SK-N-SH treated with all-trans-retinoic acid at 6 μM for 48 hours (cell line): ENCODE results near the gene ATL3.

ENCODE experiments used
- PPARA ChIP-seq: fragments of 250-450 bp; sonication (Bioruptor Pico); IDR thresholded peaks from 2 replicates; pipeline ENCODE4 v1.5.0; 2020; ENCODE audit warnings: mild to moderate bottlenecking, borderline replicate concordance
- ZFP3 ChIP-seq: fragments of 250-450 bp; sonication (Bioruptor Pico); IDR thresholded peaks from 2 replicates; pipeline ENCODE4 v1.5.0; 2020; ENCODE audit warnings: mild to moderate bottlenecking, moderate library complexity
- TF ChIP-seq, protein P1 (sequence below): fragments of 250-450 bp; sonication (Bioruptor Pico); IDR thresholded peaks from 2 replicates; pipeline ENCODE4 v1.8.0; 2020; ENCODE audit warnings: mild to moderate bottlenecking, moderate library complexity, borderline replicate concordance

DNA sequence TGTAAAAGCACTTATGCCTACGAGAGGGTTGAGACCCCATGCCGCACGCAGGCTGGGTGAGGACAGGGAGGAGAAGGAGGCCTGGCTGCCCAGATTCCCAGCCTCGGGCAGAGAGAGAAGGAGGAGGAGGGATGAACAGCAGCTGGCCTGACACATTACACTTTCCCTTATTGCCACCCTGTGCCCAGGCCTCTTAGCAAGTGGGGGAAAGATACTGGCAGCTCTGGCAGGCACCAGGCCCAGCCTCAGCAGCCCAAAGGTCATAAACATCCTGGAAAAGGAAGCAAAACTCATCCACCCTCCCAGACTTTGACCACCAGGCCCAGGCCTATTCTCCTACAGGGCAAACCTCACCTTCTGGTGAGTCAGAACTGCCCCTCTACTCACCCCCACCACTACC is 61.6 kb downstream of the ATL3 start:
- no peak for TF ChIP-seq PPARA
- TF ChIP-seq, protein P1, sequence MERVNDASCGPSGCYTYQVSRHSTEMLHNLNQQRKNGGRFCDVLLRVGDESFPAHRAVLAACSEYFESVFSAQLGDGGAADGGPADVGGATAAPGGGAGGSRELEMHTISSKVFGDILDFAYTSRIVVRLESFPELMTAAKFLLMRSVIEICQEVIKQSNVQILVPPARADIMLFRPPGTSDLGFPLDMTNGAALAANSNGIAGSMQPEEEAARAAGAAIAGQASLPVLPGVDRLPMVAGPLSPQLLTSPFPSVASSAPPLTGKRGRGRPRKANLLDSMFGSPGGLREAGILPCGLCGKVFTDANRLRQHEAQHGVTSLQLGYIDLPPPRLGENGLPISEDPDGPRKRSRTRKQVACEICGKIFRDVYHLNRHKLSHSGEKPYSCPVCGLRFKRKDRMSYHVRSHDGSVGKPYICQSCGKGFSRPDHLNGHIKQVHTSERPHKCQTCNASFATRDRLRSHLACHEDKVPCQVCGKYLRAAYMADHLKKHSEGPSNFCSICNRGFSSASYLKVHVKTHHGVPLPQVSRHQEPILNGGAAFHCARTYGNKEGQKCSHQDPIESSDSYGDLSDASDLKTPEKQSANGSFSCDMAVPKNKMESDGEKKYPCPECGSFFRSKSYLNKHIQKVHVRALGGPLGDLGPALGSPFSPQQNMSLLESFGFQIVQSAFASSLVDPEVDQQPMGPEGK: no peak
- TF ChIP-seq ZFP3: no peak
